Tibial artery (tissue), 4 donors: ENCODE results near the gene METTL18.

ENCODE experiments used
- DNase-seq, 2 donors: peaks; one replicate each; pipeline ENCODE4 v3.0.0-alpha.2; 2019
- H3K27ac ChIP-seq, 2 donors: fragments of 200-600 bp; sonication (generic) in 1 of 2; 1 replicate in 1 of 2; 2 replicates in 1 of 2; pipeline ENCODE4 v1.5.1; 2018 to 2019; ENCODE audit warnings: mild to moderate bottlenecking in 1 of 2
- H3K27me3 ChIP-seq, 2 donors: fragments of 200-600 bp; sonication (generic) in 1 of 2; one replicate each; pipeline versions ENCODE4 v1.5.1 to v1.6.0; 2016 to 2019
- H3K36me3 ChIP-seq, 3 donors: fragments of 200-600 bp; sonication (generic) in 2 of 3; one replicate each; pipeline ENCODE4 v1.5.1; 2016 to 2019; ENCODE audit warnings: mild to moderate bottlenecking in 2 of 3
- H3K4me1 ChIP-seq, 4 donors: fragments of 200-600 bp; sonication (generic) in 2 of 4; 1 replicate in 3 of 4; 2 replicates in 1 of 4; pipeline ENCODE4 v1.5.1; 2016 to 2019
- H3K4me3 ChIP-seq, 2 donors: fragments of 200-600 bp; sonication (generic) in 1 of 2; 1 replicate in 1 of 2; 2 replicates in 1 of 2; pipeline ENCODE4 v1.5.1; 2018 to 2019; ENCODE audit warnings: mild to moderate bottlenecking in 2 of 2
- H3K9me3 ChIP-seq, 3 donors: fragments of 200-600 bp; sonication (generic) in 1 of 3; one replicate each; pipeline ENCODE4 v1.5.1; 2016 to 2019
- intact Hi-C: fragments of 100-400 bp; cut with DNase I; formaldehyde crosslinking; loops from one replicate; pipeline ENCODE4 v1.15.0; 2023; ENCODE audit warnings: low total_unique reads
- TF ChIP-seq, protein P1 (sequence below), 2 experiments: fragments of 200-600 bp in 1 of 2; fragments of 450-650 bp in 1 of 2; IDR thresholded peaks; one replicate each; pipeline ENCODE4 v1.5.1; 2017 to 2019; ENCODE audit warnings: antibody characterized with exemption in 2 of 2, mild to moderate bottlenecking in 1 of 2, moderate library complexity in 1 of 2

METTL18 gene

DNA sequence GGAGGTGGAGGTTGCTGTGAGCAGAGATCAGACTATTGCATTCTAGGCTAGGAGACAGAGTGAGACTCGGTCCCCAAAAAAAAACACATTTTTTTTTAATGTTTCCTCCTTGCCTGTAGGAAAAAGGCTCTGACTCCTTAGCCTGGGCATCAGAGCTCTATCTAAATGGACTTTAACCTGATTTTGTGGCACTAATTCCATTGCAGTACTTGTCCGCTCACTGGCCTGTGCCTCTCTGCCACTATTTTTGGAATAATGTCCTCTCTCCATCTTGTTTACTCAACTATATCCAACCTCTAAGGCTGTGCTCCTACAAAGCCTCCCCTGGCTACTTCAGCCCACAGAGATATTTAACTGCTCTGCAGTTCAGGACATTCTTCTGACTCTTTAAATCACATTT lies 26.5 kb downstream of the METTL18 start:
- intact Hi-C loops, result no loop called here
- no peaks in the 10 kb centered on the region for H3K4me1 ChIP-seq
- H3K27me3 ChIP-seq, result no peaks in the 10 kb centered on the region
- no peaks in the 10 kb centered on the region for H3K9me3 ChIP-seq
- H3K4me3 ChIP-seq, result no peak overlapping the region
- TF ChIP-seq, protein P1, sequence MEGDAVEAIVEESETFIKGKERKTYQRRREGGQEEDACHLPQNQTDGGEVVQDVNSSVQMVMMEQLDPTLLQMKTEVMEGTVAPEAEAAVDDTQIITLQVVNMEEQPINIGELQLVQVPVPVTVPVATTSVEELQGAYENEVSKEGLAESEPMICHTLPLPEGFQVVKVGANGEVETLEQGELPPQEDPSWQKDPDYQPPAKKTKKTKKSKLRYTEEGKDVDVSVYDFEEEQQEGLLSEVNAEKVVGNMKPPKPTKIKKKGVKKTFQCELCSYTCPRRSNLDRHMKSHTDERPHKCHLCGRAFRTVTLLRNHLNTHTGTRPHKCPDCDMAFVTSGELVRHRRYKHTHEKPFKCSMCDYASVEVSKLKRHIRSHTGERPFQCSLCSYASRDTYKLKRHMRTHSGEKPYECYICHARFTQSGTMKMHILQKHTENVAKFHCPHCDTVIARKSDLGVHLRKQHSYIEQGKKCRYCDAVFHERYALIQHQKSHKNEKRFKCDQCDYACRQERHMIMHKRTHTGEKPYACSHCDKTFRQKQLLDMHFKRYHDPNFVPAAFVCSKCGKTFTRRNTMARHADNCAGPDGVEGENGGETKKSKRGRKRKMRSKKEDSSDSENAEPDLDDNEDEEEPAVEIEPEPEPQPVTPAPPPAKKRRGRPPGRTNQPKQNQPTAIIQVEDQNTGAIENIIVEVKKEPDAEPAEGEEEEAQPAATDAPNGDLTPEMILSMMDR (IDR thresholded peaks at IDR 0.05), result no peak
- no peak overlapping the region for H3K27ac ChIP-seq
- no peak for DNase-seq
- no peaks in the 10 kb centered on the region for H3K36me3 ChIP-seq

DNA sequence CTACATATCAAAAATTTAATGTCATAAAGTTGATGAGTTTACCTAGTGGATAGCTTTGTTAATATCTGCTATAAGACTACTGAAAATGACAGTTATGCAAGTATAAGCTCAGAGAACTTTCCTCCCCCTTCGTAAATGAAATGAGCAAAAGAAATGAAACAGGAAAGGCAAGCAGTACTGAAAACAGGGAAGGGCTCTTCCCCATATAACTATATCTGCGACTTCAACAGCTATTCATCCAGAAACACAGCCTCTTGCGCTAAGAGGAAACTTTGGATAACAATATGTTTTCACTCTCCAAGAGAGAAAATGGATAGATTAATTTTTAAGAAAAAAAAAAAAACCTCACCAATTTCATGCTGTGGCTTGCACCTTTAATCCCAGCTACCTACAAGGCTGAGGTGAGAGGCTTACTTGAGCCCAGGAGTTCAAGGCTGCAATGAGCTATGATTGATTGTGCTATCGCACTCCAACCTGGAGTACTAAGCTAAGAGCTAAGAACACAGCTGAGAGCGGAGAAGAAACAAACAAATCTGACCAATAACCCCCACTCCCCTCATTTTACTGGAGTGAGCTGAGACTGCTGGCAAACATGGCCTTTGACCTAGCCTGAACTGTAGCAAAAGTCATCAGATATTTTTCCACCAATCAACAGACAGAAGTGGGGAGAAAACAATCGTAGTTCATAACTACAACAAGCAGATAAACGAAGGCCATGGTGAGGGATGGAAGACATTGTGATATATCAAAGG lies 29.0 kb downstream of the METTL18 start:
- no peaks in the 10 kb centered on the region for H3K9me3 ChIP-seq
- TF ChIP-seq, protein P1 (IDR thresholded peaks at IDR 0.05), result no peak
- H3K36me3 ChIP-seq, result no peaks in the 10 kb centered on the region
- DNase-seq, result no peak
- no peaks in the 10 kb centered on the region for H3K27me3 ChIP-seq
- intact Hi-C loops, result no loop called here
- H3K4me1 ChIP-seq, result no peaks in the 10 kb centered on the region
- no peak overlapping the region for H3K27ac ChIP-seq
- H3K4me3 ChIP-seq, result no peak overlapping the region

DNA sequence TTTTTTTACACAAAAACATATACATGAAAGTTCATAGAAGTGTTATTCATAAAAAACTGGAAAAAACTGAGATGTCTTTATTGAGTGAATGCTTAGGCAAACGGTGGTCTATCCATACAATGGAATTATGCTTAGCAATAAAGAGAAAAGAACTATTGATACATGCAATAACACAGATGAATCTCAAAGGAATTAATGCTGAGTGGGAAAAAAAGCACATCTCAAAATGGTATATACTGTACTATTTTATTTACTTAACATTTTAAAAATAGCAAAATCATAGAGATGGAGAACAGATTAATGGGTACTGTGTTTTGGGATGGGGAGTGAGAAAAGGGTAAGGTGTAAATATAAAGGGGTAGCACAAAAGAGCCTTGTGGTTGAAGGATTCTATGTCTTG lies 29.8 kb downstream of the METTL18 start:
- Histone ChIP-seq H3K36me3 (no peaks in the 10 kb centered on the region), H3K4me1 (no peaks in the 10 kb centered on the region), H3K27me3 (no peaks in the 10 kb centered on the region), H3K9me3 (no peaks in the 10 kb centered on the region), H3K27ac (no peak overlapping the region), H3K4me3 (no peak overlapping the region)
- intact Hi-C loops, result no loop called here
- DNase-seq, result no peak
- TF ChIP-seq, protein P1 (IDR thresholded peaks at IDR 0.05), result no peak

DNA sequence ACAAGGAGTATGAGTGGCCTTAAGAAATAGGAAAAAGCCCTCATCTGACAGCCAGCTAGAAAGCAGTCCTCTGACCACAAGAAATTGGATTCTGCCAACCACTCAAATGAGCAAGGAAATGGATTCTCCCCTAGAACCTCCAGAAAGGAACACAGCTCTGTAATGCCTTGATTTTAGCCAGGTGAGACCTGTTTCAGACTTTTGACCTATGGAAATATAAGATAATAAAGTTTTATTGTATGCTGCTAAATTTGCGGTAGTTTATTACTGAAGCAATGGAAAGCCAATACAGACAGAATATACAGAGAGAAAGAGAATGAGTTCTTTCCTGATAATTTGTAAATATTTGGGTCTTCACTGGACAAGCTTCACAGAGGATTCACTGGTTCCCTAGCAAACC lies 32.0 kb downstream of the METTL18 start:
- H3K27ac ChIP-seq, result no peak overlapping the region
- no peaks in the 10 kb centered on the region for H3K9me3 ChIP-seq
- intact Hi-C loops, result no loop called here
- TF ChIP-seq, protein P1 (IDR thresholded peaks at IDR 0.05), result no peak
- no peaks in the 10 kb centered on the region for H3K27me3 ChIP-seq
- no peaks in the 10 kb centered on the region for H3K4me1 ChIP-seq
- DNase-seq, result no peak
- H3K36me3 ChIP-seq, result no peaks in the 10 kb centered on the region
- no peak overlapping the region for H3K4me3 ChIP-seq

DNA sequence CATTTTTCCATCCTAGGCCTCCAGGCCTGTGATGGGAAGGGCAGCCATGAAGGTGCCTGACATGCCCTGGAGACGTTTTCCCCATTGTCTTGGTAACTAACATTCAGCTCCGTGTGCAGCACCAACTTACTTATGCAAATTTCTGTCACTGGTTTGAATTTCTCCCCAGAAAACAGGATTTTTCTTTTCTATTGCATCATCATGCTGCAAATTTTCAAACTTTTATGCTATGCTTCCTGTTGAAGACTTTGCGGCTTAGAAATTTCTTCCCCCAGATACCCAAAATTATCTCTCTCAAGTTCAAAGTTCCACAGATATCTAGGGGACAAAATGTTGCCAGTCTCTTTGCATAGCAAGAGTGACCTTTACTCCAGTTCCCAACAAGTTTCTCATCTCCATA lies 35.7 kb downstream of the METTL18 start:
- Histone ChIP-seq H3K27me3 (no peaks in the 10 kb centered on the region), H3K9me3 (no peaks in the 10 kb centered on the region), H3K27ac (no peak overlapping the region), H3K4me1 (no peaks in the 10 kb centered on the region), H3K4me3 (no peak overlapping the region), H3K36me3 (no peaks in the 10 kb centered on the region)
- no peak for DNase-seq
- TF ChIP-seq, protein P1 (IDR thresholded peaks at IDR 0.05), result no peak
- intact Hi-C loops, result no loop called here

DNA sequence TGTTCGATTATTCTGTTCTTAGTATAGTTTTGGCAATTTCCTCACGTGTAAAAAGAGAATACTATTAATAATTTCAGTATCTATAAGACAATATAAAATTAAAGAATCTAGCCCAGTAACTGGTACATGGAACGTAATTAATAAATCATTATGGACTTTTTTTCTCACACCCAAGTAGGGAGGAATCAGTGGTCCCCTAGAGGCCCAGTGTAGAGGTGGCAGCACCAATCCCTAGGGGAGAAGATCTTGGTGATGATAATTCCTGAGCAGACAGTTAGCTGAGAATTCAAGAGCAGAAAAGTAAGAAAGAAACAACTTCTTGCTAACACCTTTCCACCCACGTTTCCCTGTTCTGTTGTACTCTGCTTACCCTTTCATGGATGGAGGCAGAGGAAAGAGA lies 41.2 kb downstream of the METTL18 start:
- Histone ChIP-seq H3K9me3 (no peaks in the 10 kb centered on the region), H3K4me3 (no peak overlapping the region), H3K4me1 (no peaks in the 10 kb centered on the region), H3K36me3 (no peaks in the 10 kb centered on the region), H3K27me3 (no peaks in the 10 kb centered on the region), H3K27ac (no peak overlapping the region)
- TF ChIP-seq, protein P1 (IDR thresholded peaks at IDR 0.05), result no peak
- intact Hi-C loops, result no loop called here
- no peak for DNase-seq
